Glomerular visceral epithelial cell (primary cell): ENCODE measurements around the gene CTSL.
"Not testable (repeated sequence)": the region's sequence is repeated elsewhere in the genome, so short reads cannot be mapped to it uniquely, and the experiment has no call there.

Source experiments
- DNase-seq: peaks from one replicate; pipeline ENCODE4 v3.0.0-alpha.2; 2016; ENCODE audit errors: extremely low spot score

Gene CTSL

DNA sequence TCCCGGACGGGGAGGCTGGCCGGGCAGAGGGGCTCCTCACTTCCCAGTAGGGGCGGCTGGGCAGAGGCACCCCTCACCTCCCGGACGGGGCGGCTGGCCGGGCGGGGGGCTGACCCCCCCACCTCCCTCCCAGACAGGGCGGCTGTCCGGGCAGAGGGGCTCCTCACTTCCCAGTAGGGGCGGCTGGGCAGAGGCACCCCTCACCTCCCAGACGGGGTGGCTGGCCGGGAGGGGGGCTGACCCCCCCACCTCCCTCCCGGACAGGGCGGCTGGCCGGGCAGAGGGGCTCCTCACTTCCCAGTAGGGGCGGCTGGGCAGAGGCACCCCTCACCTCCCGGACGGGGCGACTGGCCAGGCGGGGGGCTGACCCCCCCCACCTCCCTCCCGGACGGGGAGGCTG lies 32.4 kb downstream of the CTSL start:
- not testable (repeated sequence) for DNase-seq

DNA sequence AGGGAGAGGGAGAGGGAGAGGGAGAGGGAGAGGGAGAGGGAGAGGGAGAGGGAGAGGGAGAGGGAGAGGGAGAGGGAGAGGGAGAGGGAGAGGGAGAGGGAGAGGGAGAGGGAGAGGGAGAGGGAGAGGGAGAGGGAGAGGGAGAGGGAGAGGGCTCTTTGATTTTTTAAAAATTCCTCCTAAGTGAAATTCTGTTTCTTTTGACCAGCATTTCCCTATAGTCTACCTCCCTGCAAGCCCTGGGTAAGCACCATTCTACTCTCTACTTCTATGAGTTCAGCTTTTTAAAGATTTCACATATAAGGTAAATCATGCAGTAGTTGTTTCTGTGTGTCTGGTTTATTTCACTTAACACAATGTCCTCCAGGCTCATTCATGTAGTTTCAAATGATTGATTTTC lies 34.1 kb downstream of the CTSL start:
- DNase-seq: not testable (repeated sequence)

DNA sequence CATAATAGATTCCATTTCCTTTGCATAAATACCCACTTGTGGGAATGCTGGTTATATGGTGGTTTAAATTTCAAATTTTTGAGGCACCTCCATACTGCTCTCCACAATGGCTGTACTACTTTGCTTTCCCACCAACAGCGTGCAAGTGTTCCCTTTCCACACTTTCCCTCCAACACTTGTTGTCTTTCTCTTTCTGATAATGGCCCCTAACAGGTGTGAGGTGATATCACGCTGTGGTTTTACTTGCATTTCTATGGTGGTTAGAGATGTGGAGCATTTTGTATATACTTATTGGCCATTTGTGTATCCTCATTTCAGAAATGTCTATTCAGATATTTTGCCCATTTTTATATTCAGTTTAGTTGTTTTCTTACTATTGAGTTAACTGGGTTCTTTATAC lies 34.6 kb downstream of the CTSL start:
- DNase-seq: no peak

DNA sequence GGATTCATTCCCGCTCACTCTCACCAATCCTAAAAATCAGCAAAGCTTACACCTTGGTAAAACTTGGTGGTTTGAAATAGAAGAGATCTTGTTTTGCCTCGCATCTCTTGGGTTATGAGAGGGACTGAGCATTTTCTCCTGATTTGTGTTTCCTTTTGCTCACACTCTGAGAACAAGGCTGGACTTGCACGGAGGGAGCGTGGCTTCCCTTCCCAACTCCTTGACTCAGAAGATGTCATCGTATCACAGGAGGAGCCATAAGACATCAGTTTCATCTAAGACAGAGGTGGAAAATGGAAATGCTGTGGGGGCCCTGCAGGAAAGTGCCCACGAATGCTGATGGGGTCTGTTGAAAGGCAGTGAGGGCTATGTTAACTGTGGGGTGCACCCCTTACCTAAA lies 37.4 kb downstream of the CTSL start:
- DNase-seq: no peak

DNA sequence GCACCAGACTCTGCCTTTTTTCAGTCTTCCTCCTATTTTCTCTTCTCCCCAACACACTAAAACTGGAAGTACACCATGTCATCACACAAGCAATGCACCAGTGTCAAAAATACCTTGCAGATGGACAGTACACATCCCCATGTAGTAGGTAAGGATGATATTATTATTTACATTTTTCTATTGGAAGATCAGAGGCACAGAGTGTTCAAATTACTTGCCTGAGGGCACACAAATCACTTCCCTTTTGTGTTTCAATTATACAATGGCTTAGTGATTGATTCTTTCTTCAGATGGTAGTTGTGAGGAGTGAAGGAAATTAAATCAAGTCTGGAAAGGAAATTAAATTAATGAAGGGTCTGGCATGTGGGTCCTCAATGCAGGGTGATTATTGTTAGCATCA lies 39.6 kb downstream of the CTSL start:
- no peak for DNase-seq

DNA sequence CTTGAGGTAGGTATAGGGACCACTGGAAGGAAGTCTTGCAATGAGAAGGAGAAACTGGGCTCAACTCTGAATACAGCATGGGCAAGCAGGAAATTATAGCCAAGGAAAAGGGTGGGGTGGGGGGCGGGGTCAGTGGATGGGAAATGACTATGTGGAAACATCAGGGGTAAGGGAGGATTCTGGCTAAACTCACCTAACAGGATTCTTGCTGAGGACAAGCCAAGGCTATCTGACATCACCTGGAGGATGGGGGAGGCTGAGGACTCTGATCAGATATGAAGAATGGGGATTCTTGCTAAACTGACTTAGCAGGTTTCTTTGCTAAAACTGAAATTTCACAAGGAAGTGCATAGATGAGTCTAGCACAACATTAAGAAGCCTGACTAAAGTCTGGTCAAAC lies 40.8 kb downstream of the CTSL start:
- DNase-seq: no peak

DNA sequence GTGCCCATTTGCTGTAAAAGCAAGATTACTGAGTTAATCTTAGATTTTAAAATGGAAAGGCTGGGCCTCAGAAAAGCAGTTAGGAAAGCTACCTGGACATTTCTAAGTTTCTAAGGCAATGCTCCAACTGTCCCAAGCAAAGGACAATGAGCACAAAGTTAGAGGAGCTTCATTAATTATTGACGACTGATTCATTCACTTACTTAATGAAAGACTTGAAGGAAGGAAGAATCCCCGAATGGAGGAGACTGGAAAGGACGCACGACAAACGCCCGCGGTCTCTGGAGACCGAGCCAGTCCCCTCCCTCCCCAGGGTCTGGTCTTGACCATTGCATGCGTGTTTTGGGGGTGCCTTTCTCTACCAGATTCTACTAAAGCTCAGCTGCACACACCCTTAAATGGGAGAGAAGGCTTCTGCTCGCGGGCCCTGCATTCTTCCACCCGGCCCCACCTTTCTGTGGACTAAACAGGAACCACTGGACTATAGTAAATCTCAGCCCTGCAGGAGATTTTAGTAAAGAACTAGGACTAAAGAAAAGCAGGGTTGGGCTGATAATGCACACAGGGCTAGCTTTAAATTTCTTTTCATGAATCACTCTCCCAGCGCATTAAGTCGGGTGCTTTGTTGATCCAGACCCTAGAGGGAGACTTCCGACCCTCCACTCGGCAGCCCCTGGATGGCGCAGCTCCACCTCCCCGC lies 44.8 kb downstream of the CTSL start:
- no peak for DNase-seq

DNA sequence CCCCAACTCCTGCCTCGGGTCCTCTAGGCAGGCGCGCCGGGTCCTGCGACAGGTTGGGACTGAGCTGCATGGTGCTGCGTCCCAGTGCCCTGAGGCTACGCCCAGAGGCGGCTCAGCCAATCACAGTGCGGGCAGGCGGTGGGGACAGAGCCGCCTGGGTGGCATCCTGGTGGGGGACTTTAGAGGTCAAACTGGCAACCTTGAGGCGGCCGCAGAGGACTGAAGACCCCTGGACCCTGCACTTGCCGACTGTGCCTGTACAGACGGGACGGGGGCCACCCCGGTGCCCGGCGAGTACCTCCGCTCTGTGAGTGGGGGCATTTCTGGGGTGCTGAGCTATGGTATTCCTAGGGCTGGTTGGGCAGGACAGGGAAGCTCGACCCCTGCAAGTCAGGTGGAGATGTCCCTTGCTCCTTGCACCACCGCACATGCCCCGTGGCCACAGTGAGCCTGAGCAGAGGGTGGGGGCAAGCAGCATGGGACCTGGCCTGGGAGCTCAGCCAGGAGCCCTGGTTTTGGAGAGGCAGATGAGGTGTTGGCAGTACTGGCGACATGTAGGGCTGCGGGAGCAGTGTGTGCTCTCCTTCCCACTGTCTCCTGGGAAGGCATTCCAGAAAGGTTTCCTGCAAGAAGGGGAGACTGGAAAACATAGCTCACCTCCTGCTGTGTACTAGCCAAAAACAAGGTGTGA lies 45.5 kb downstream of the CTSL start:
- no peak for DNase-seq

DNA sequence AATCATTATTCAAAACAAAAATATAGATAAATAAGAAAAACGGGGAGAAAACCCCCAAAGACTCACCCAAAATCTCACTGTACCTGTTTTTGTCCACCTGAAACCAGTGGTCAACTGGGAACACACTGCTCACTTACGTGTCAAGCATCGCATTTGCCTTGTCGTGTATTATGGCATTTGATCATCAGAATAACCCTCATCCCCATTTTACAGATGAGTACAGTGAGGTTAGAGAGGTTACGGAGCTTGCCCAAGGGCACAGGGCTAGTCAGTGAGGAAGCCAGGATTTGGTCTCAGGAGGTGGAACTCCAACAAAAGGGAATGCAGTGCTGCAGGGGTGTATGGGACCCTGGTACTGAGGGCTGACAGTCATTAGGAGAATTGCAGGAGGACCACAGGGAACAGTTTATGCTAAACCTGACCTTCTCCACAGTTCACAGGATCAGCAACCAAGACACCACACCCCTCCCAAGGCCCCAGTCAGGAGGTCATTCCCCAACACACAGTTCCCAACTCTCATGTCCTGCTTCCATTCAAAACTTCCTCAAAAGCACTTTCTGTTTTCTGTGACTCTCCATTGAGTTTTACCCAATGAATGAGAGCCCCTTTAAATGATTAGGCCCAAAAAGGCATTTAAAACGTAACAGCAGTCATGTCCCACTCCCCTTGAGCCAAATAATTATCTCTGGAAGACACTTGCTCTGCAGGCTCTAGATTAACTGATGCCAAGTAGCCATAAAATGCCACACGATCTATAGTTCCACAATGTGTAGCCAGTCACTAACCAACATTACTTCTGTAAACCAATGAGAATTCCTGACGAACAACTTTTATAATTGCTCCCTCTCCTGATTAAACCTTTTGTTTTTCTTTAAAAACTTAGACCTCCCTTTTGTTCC lies 50.8 kb downstream of the CTSL start:
- no peak for DNase-seq

DNA sequence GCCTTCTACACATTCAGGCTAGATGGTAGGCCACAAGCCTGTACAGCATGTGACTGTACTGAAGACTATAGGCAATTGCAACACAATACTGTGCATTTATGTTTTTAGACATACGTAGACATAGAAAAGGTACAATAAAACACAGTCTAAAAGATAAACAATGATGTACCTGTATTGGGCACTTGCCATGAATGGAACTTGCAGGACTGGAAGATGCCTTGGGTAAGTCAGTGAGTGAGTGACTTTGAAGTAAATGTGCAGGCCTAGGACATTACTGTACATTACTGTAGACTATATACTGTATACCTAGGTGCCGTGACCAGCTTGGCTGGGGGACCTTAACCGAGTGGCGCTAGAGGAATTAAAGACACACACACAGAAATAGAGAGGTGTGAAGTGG lies 53.1 kb downstream of the CTSL start:
- no peak for DNase-seq
